ENCODE data around the gene PALS1. TPM values are rescaled to one million over a fixed set of nuclear protein-coding genes. Genes with fewer than 3 reads are reported as not detected.

Gene PALS1
- total RNA-seq, result 9.5 and 16.0 TPM in 2 replicates

GRCh38 chr14:67241411-67242167 lies at the start of gene PALS1:
TSS of gene PALS1 (plus strand) at chr14:67241435. CDS start at chr14:67279171, 37,736 bp downstream.

Other genes starting within 250 kb of the PALS1 start
- not detected in 2 replicates for gene GARIN2, start 52.0 kb upstream of the PALS1 start, total RNA-seq
- 76.3 and 93.6 TPM in 2 replicates for gene ATP6V1D, start 118.4 kb downstream of the PALS1 start, total RNA-seq
- gene EIF2S1, start 118.9 kb downstream of the PALS1 start, total RNA-seq, result 133 and 140 TPM in 2 replicates
- gene PLEK2, start 170.7 kb downstream of the PALS1 start, total RNA-seq, result 4.3 and 5.4 TPM in 2 replicates
- gene TMEM229B, start 247.3 kb downstream of the PALS1 start, total RNA-seq, result not detected in 2 replicates